Rectal smooth muscle tissue (tissue), 1 donor: ENCODE data around the gene RYR2.

Source experiments
- H3K27ac ChIP-seq: one replicate; pipeline ENCODE4 v1.7.0; 2013; ENCODE audit warnings: low read depth, low read length, inconsistent platforms
- H3K27me3 ChIP-seq: one replicate; pipeline ENCODE4 v1.7.0; 2013; ENCODE audit warnings: low read length; ENCODE audit not compliant: control insufficient read depth, insufficient read depth
- H3K36me3 ChIP-seq: one replicate; pipeline ENCODE4 v1.7.0; 2013; ENCODE audit warnings: low read length; ENCODE audit not compliant: control insufficient read depth, insufficient read depth
- H3K4me1 ChIP-seq: one replicate; pipeline ENCODE4 v1.7.0; 2013; ENCODE audit warnings: low read length; ENCODE audit not compliant: control insufficient read depth, insufficient read depth
- H3K4me3 ChIP-seq: one replicate; pipeline ENCODE4 v1.7.0; 2013; ENCODE audit warnings: low read length
- H3K9ac ChIP-seq: one replicate; pipeline ENCODE4 v1.7.0; 2013; ENCODE audit warnings: low read length

RYR2 gene

DNA sequence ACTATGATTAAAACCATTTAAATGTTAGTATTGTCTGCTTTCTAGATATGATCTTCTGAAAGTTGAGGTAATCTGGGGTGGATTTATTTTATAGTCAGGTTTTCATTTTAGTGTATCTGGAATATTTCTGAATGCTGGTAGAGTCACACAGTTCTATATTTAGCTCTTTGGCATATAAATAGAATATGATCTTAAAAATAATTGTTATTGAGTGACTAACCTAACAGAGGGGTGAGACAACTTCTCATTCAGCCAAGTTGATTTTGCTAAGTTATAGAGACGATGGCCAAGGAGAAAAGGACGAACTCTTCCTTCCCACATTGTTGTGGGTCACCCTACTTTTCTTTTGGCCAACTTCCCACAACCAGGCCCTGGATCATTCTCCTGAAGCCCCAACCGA, 30.6 kb upstream of the RYR2 start:
- H3K9ac ChIP-seq, result no peak overlapping the region
- H3K27me3 ChIP-seq, result no peaks in the 10 kb centered on the region
- peaks cover 15% of the 10 kb centered on the region for H3K4me1 ChIP-seq
- H3K27ac ChIP-seq, result peak overlapping the region; percentile 71
- no peaks in the 10 kb centered on the region for H3K36me3 ChIP-seq
- no peak overlapping the region for H3K4me3 ChIP-seq

DNA sequence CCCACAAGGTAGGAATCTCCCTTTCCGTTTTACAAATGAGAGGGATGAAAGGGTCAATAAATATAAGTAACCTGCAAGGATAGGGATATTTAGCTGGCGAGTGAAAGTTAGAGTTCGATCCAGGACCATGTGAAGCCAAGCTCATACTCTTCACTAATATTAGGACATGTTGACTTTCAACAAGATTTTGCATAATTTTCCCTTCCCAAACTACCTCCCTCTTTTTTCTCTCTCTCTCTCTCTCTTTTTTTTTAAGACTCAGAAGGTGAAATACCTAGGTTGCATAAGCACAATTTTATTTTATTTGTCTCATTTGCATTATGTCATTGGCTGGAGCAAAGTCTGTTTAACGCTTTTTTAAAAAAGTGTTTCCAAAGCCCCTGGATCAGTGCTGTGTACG, 29.6 kb upstream of the RYR2 start:
- Histone ChIP-seq H3K36me3 (no peaks in the 10 kb centered on the region), H3K27ac (peak overlapping the region; percentile 71), H3K27me3 (no peaks in the 10 kb centered on the region), H3K9ac (no peak overlapping the region), H3K4me3 (no peak overlapping the region), H3K4me1 (peaks cover 15% of the 10 kb centered on the region)

DNA sequence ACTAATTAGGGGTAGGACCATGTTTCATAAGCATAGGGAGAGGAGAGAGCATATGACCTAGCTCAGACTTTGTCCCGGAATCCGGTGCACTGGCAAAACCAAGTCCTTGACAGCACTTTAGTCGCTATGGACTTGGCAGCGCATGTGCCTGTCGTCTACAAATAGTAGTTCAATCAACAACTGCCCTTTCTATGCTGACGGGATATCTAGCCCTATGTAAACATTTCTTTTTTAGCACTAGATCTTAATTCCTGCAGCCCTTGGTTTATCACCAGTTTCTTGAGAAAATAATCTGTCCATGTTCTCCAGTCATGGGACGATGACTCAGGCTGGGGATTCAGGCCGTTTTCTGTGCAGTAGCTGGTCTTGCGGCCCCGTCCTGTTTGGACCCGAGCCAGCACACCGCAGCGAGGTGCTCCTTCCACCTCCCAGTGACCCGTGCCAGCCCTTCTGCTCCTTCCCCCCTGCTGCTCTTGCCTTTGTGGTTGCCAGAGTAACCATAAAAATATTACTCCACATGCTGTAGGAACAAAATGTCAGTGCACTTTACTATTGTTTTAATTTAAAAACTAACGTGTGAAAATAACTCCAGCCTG, 29.1 kb upstream of the RYR2 start:
- peak overlapping the region; percentile 31 for H3K4me3 ChIP-seq
- H3K27ac ChIP-seq, result peak overlapping the region; percentile 71
- H3K36me3 ChIP-seq, result no peaks in the 10 kb centered on the region
- peaks cover 15% of the 10 kb centered on the region for H3K4me1 ChIP-seq
- H3K9ac ChIP-seq, result no peak overlapping the region
- no peaks in the 10 kb centered on the region for H3K27me3 ChIP-seq

DNA sequence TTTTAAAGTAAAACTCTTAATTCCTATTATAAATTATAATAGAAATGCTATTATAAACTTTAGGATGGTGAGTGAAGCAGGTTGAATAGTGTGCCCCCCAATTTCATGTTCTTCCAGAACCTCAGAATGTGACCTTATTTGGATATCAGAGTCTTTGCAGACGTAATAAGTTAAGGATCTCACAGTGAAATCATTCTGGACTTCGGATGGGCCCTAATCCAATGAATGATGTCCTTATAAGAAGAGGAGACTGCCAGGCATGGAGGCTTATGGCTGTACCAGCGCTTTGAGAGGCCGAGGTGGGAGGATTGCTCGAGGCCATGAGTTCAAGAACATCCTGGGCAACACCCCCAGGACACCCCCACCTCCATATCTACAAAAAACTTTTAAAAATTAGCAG, 28.4 kb upstream of the RYR2 start:
- Histone ChIP-seq H3K4me1 (peaks cover 15% of the 10 kb centered on the region), H3K27me3 (no peaks in the 10 kb centered on the region), H3K36me3 (no peaks in the 10 kb centered on the region), H3K27ac (peak overlapping the region; percentile 71), H3K4me3 (no peak overlapping the region), H3K9ac (no peak overlapping the region)

DNA sequence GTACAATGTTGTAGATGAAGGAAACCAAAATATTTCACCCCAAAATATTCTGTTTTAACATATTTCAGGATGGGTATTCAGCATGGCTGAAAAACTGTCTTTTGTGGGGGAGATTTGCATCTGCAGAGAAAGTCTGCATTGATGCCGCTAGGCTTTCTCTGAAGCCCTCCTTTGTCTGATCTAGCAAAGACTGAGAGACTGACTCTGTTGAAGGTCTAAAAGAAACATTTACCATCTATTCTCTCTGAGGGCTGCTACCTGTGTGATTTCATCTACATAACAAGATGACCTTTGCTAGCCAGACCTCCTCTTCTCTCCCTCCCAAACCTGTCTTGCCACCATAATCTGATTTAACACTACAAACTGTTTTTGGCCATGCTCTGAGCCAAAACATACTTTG, 25.4 kb upstream of the RYR2 start:
- no peak overlapping the region for H3K27ac ChIP-seq
- no peak overlapping the region for H3K9ac ChIP-seq
- H3K27me3 ChIP-seq, result no peaks in the 10 kb centered on the region
- H3K4me1 ChIP-seq, result peaks cover 13% of the 10 kb centered on the region
- no peaks in the 10 kb centered on the region for H3K36me3 ChIP-seq
- no peak overlapping the region for H3K4me3 ChIP-seq

DNA sequence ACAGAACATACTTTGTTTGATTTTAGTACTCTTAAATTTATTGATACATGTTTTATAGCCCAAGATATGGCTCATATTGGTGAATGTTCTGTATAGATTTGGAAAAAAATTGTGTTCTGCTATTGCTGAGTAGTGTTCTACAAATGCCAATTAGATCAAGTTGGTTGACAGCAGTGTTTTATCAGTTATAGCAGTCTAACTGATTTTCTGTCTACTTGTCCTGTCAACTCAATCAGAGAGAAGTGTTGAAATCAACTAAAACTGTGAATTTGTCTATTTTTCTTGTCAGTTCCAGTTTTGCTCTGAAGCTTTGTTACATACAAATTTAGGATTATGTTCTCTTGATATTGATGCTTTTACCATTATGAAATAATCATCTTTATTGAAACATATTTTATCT, 23.1 kb upstream of the RYR2 start:
- Histone ChIP-seq H3K27me3 (no peaks in the 10 kb centered on the region), H3K9ac (no peak overlapping the region), H3K27ac (no peak overlapping the region), H3K36me3 (no peaks in the 10 kb centered on the region), H3K4me1 (no peaks in the 10 kb centered on the region), H3K4me3 (no peak overlapping the region)

DNA sequence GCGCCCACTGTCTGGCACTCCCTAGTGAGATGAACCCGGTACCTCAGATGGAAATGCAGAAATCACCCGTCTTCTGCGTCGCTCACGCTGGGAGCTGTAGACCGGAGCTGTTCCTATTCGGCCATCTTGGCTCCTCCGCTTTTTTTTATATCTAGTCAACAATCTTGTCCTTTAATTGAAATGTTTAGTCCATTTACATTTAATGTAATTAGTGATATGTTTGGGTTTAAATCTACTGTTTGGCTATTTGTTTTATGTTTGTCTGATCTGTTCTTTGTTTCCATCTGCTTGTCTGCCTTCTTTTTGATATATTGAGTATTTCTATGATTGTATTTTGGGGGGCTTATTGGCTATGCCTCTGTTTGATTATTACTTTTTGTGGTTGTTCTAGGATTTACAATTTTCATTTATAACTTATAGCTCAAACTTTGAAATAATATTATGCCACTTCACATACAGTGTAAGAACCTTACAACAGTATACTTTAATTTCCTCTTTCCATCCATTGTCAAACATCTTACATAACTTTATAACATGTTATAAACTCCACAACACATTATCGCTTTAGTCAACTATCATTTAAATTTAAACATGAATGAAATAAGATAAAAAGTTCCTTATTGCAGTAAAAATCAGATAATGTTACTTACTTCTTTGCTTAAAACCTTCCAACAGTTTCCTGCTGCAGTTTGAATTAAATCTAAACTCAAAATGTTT, 16.5 kb upstream of the RYR2 start:
- no peak overlapping the region for H3K4me3 ChIP-seq
- no peaks in the 10 kb centered on the region for H3K4me1 ChIP-seq
- H3K36me3 ChIP-seq, result no peaks in the 10 kb centered on the region
- H3K9ac ChIP-seq, result no peak overlapping the region
- H3K27me3 ChIP-seq, result no peaks in the 10 kb centered on the region
- H3K27ac ChIP-seq, result no peak overlapping the region

DNA sequence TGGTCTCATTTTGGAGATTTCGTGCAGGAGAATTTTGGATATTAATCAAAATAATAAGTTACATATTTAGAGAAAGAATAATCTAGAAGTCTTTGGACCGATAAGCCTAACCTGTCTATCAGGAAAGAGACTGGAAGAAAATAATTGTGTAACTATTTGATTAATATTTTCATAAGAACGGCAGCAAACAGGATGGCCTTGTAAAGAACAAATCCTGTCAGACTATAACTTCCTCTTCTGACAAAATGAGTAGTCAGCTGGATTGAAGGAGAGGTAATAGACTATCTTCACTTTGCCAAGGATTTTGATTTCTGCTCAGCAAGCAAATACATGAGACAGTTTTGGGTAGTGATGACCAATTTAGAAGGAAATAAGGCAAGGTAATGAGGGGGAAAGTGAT, 12.7 kb upstream of the RYR2 start:
- Histone ChIP-seq H3K9ac (no peak overlapping the region), H3K36me3 (no peaks in the 10 kb centered on the region), H3K4me3 (no peak overlapping the region), H3K27ac (no peak overlapping the region), H3K27me3 (no peaks in the 10 kb centered on the region), H3K4me1 (no peaks in the 10 kb centered on the region)

DNA sequence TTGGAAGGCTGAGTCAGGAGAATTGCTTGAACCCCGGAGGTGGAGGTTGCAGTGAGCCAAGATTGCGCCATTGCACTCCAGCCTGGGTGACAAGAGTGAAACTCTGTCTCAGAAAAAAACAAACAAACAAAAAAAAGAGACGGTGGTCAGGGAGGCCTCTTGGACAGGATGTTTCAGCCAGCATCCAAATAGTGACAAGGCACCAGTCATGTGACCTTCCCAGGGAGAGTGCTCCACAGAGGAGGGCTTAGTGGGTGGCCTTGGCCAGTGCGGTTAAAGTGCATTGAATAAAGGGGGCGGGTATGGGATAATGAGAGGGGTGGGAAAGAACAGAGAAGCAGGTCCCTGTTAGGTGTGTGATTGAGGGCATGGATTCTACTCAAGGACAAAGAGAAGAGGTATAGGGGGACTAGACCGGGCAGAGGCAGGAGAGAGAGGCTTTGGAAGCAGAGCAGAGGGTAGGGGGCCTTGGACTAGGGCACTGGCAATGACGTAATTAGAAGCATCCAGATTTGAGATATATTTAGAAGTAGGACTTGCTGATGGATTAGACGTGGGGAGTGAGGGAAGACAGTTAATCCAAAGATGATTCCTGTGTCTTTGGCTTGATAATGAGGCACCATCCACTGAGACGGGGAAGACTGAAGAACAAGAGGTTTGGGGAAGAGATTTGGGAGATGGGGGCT, 12.0 kb upstream of the RYR2 start:
- Histone ChIP-seq H3K4me1 (no peaks in the 10 kb centered on the region), H3K27ac (no peak overlapping the region), H3K9ac (no peak overlapping the region), H3K4me3 (no peak overlapping the region), H3K27me3 (no peaks in the 10 kb centered on the region), H3K36me3 (no peaks in the 10 kb centered on the region)

DNA sequence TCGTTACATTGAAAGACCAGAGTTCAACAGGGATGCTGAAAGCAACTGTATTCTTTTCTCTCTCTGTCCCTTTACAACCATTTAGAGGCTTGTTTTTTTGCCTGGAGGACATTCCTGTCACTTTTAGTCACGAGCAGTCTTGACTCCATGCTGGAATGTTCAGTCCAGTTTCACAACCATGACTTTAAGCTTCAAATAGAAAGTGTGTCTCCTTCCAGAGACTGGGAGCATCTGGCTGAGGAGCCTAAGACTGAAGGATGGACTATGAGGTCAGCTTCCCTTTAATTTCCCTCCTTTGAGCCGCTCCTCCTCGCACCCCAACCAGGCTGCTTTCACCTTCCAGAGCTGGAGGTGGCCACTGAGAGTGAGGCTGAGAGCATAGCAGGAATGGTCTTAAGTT, 10.5 kb upstream of the RYR2 start:
- Histone ChIP-seq H3K4me1 (no peaks in the 10 kb centered on the region), H3K9ac (no peak overlapping the region), H3K27ac (no peak overlapping the region), H3K36me3 (no peaks in the 10 kb centered on the region), H3K4me3 (no peak overlapping the region), H3K27me3 (no peaks in the 10 kb centered on the region)

DNA sequence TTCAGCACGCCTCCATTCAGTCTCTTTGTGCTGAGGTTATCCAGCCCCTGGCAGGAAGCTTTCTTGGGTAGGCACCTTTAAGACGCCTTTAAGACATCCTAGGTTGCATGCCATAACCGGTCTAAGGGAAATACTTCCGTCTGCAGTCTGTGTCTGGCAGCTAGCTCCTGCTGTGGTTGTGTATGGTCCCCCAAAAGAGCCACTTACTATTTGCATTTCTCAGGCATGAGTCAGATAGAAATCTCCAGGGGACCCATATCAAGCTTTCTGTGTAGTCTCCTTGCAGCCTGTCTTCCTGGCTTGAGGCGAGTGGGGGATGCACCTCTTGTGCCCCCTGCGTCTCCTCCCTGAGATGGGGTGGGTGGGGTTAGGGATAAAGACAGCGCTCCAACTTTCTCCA, 10.0 kb upstream of the RYR2 start:
- Histone ChIP-seq H3K9ac (no peak overlapping the region), H3K27me3 (no peaks in the 10 kb centered on the region), H3K4me3 (no peak overlapping the region), H3K4me1 (no peaks in the 10 kb centered on the region), H3K36me3 (no peaks in the 10 kb centered on the region), H3K27ac (no peak overlapping the region)

DNA sequence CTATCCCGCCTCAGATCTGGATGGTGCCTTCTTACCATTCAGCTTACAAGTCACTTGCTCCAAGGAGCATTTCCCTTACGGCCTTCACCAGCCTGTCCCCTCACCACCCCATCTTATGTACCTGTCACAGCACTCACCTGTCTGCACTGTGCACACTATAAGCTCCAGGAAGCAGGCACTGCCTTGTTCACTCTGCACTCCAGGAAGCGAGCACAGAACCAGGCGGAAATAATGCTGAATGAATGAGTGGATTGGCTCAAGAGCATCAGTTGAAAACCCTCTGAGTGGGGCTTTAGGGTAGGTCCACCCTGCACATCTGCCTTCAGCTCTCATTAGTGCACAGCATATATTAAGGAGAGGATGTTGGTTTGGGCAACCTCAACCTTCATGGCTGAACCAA, 8.9 kb upstream of the RYR2 start:
- no peaks in the 10 kb centered on the region for H3K4me1 ChIP-seq
- no peak overlapping the region for H3K4me3 ChIP-seq
- H3K27ac ChIP-seq, result no peak overlapping the region
- no peaks in the 10 kb centered on the region for H3K36me3 ChIP-seq
- H3K9ac ChIP-seq, result no peak overlapping the region
- no peaks in the 10 kb centered on the region for H3K27me3 ChIP-seq

DNA sequence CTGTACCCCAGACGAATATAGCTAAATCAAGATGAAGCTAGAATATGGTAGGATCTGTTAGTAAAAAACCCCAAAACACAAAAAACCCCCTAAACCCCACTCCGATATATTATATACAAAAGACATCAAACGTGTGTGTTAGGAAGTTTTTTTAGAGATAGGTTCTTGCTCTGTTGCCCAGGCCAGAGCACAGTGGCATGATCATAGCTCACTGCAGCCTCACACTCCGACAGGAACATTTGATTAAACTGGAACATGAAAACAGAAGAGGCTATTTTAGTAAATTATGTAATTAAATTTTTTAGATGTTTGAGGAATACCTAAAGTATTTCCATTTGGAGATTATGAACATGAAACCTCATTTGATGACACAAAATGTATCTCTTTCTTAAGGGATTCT, 8.2 kb upstream of the RYR2 start:
- Histone ChIP-seq H3K9ac (no peak overlapping the region), H3K27me3 (no peaks in the 10 kb centered on the region), H3K27ac (no peak overlapping the region), H3K4me1 (no peaks in the 10 kb centered on the region), H3K4me3 (no peak overlapping the region), H3K36me3 (no peaks in the 10 kb centered on the region)
